Effector memory CD4-positive, alpha-beta T cell (primary cell): Measurements from ENCODE around the gene ADARB2.

Experiments used
- DNase-seq, 3 donors: peaks; one replicate each; pipeline ENCODE4 v3.0.0-alpha.2; 2020
- H3K27ac ChIP-seq: 2 replicates; pipeline ENCODE4 v1.7.0; 2013; ENCODE audit warnings: mild to moderate bottlenecking, low read length, moderate library complexity; ENCODE audit not compliant: insufficient read depth, poor library complexity, severe bottlenecking
- H3K27me3 ChIP-seq: replicated peaks from 2 replicates; pipeline ENCODE4 v1.7.0; 2013; ENCODE audit warnings: mild to moderate bottlenecking, low read length; ENCODE audit not compliant: insufficient read depth, control insufficient read depth, poor library complexity, severe bottlenecking
- H3K36me3 ChIP-seq: 2 replicates; pipeline ENCODE4 v1.7.0; 2013; ENCODE audit warnings: mild to moderate bottlenecking, low read length, moderate library complexity; ENCODE audit not compliant: control insufficient read depth, insufficient read depth
- H3K4me1 ChIP-seq: 2 replicates; pipeline ENCODE4 v1.7.0; 2013; ENCODE audit warnings: low read length, mild to moderate bottlenecking; ENCODE audit not compliant: control insufficient read depth, insufficient read depth, poor library complexity, severe bottlenecking
- H3K4me3 ChIP-seq: 2 replicates; pipeline ENCODE4 v1.7.0; 2013; ENCODE audit warnings: low read length, low read depth, mild to moderate bottlenecking; ENCODE audit not compliant: insufficient read depth, poor library complexity, severe bottlenecking
- H3K9me3 ChIP-seq: 2 replicates; pipeline ENCODE4 v1.7.0; 2013; ENCODE audit warnings: mild to moderate bottlenecking, low read length, moderate library complexity; ENCODE audit not compliant: control insufficient read depth

The ADARB2 gene

DNA sequence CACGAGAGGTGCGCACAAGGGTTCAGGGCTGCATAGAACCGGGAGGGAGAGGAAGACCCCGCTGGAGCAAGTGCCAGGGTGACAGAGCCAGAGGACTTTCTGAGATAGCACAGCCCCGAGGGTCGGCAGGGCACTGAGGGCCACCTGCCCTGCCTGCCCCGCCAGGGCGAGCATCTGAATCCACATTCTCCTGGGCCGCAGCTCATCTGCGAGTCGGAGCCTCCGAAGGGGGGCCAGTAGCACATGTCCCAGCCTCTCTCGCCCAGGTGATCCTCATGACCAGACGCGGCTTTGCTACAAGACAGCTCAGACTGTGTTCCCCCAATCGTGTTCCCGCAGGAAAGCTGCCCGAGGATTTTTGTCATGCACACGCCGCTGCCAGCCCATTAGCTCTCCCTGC, 71.2 kb downstream of the ADARB2 start:
- Histone ChIP-seq H3K36me3 (no peaks in the 10 kb centered on the region), H3K4me1 (no peaks in the 10 kb centered on the region), H3K4me3 (no peak overlapping the region), H3K27me3 (no peaks in the 10 kb centered on the region), H3K27ac (no peak overlapping the region), H3K9me3 (no peaks in the 10 kb centered on the region)
- no peak for DNase-seq

DNA sequence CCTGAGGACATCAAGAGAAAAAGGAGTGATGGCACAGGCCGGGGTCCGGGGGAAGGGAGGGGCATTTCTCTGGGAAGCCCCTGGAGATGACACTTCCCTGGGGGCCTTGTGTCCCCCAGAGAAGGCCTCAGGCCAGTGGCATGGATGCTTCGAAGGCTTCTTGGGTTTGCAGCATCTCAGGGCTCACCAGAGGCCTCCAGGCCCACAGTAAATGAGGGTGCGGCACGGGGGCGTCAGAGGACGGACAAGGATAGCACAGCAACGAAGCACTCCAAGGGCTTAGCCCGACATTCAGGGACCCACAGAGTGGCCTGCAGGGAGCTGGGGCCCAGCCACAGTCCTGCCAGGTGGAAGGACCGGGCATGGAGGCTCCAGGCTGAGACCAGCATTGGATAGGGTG, 71.6 kb downstream of the ADARB2 start:
- no peaks in the 10 kb centered on the region for H3K36me3 ChIP-seq
- no peak for DNase-seq
- no peaks in the 10 kb centered on the region for H3K9me3 ChIP-seq
- no peaks in the 10 kb centered on the region for H3K27me3 ChIP-seq
- H3K4me3 ChIP-seq: no peak overlapping the region
- no peak overlapping the region for H3K27ac ChIP-seq
- H3K4me1 ChIP-seq: no peaks in the 10 kb centered on the region

DNA sequence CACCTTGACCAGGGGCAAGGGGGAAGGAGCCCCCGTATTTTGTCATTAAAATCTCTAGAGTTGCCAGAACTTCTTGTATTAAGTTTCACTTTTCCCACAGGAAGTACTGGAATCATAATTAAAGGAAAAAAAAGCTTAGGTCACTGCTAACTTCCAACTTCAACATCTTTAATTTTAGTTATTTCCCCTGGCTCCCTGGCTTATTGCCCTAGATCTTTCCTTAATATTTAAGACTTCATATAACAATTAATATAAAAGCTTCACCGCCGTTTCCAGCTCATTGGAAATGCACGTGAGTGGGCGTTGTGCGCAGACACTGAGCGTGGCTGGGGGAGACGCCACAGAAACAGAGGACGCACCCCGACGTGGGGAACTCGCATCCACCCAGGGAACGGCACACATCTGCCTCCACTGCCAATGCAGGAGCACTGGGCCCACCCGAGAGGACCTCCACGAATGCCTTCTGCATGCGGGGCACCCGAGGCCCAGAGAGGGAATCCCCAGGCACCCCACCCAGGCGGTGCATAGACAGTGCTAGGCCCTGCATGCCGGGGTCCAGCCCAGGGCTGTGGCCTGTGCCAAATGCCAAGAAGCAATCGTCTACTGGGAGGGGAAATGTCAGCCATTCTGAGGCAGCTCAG, 72.2 kb downstream of the ADARB2 start:
- Histone ChIP-seq H3K9me3 (no peaks in the 10 kb centered on the region), H3K4me3 (no peak overlapping the region), H3K4me1 (no peaks in the 10 kb centered on the region), H3K27ac (no peak overlapping the region), H3K27me3 (no peaks in the 10 kb centered on the region), H3K36me3 (no peaks in the 10 kb centered on the region)
- no peak for DNase-seq

DNA sequence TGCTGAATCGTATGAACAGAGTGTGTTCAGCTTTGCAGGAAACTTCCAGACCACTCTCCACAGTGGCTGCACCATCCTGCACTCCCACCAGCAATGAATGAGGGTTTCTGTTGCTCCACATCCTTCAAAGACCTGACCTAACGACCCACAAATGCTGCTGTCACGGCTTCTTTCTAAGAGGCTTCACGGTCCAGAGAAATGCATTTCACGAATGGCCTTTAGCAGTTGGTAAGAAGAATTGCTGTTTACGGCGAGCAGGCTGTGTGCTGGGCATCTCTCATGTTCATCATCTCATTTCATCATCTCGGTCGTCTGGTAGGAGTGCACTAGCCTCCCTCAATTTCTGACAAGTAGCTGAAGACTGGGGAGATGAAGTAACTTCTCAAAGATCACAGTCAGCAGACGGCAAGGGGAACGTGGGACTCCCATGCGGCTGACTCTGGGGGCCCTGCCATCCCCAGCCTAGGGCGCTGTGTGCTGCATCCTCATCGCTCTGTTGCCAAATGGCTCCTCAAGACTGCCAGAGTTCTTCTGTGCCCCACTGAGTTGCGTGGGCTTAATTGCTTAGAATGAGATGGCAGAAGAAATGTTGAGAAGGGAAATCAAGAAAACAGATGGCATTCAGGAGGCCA, 72.9 kb downstream of the ADARB2 start:
- no peaks in the 10 kb centered on the region for H3K4me1 ChIP-seq
- H3K27me3 ChIP-seq: no peaks in the 10 kb centered on the region
- no peaks in the 10 kb centered on the region for H3K36me3 ChIP-seq
- no peak overlapping the region for H3K4me3 ChIP-seq
- no peak overlapping the region for H3K27ac ChIP-seq
- DNase-seq: no peak
- no peaks in the 10 kb centered on the region for H3K9me3 ChIP-seq

DNA sequence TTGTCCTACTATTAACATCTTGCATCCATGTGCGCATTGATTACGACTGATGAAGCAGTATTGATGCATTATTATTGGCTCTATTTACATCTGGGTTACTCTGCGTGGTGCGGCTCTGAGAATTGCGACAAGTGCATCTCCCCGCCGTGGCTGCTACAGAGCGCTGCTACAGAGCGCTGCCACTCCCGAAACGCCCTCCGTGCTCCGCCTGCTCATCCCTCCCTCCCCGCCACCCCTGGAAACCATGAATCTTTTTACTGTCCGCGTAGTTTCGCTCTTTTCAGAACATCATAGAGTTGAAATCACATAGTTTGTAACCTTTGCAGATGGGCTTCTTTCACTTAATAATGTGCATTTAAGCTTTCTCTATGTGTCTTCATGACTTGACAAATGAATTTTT, 74.1 kb downstream of the ADARB2 start:
- Histone ChIP-seq H3K36me3 (no peaks in the 10 kb centered on the region), H3K9me3 (no peaks in the 10 kb centered on the region), H3K27ac (no peak overlapping the region), H3K4me3 (no peak overlapping the region), H3K27me3 (no peaks in the 10 kb centered on the region), H3K4me1 (no peaks in the 10 kb centered on the region)
- DNase-seq: no peak

DNA sequence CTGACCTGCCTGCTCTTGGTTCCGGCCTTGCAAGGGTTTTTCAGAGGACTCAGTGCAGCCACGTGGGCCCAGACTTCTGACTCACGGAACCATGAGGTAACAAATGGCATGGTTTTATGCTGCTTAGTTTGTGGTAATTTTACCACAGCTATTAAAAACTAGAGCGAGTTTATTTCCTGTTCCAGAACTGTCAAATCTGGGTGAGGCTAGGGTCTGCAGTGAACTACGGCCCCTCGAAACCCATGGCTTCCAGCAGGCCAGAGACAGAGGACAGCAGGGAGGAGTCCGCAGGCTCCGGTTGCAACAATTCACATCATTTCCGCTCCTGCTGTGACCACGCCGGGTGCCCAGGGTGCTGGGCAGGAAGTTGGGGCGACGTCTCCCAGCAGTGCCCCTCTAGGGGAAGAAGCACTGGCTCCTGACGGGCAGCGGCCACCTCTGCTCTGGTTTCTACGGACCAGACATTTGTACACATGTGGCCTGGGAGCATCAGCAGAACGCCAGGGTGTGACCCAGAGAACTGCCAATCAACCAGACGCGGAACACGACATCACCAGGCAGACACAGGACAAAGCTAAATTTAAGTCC, 74.8 kb downstream of the ADARB2 start:
- Histone ChIP-seq H3K9me3 (no peaks in the 10 kb centered on the region), H3K36me3 (no peaks in the 10 kb centered on the region), H3K27me3 (no peaks in the 10 kb centered on the region), H3K4me1 (no peaks in the 10 kb centered on the region), H3K4me3 (no peak overlapping the region), H3K27ac (no peak overlapping the region)
- DNase-seq: no peak

DNA sequence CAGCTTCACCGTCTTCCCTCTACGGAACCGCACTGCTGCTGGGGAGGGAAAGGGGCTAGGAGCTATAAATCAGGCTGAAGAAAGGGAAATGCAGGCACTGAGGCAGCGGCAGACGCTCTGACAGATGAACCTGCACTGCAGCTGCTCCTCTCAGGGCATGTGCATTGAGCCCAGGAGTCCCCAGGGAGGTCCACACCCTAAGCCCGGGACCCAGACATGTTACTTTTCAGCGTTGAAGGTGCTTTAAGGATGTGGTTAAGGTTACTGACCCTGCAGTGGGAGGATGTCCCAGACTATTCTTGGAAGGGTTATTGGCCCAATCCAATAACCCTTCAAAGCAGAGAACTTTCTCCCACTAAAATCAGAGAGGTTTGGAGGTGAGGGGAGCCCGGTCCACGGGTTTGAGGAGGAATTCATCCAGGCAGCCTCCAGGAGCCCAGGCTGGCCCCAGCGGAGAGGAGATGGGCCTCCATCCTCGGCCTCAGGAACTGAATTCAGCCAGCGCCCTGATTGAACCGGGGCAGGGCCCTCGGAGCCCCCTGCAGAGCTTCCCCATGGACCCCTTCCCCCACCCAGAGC, 75.4 kb downstream of the ADARB2 start:
- Histone ChIP-seq H3K27me3 (no peaks in the 10 kb centered on the region), H3K4me1 (no peaks in the 10 kb centered on the region), H3K4me3 (no peak overlapping the region), H3K9me3 (no peaks in the 10 kb centered on the region), H3K36me3 (no peaks in the 10 kb centered on the region), H3K27ac (no peak overlapping the region)
- no peak for DNase-seq

DNA sequence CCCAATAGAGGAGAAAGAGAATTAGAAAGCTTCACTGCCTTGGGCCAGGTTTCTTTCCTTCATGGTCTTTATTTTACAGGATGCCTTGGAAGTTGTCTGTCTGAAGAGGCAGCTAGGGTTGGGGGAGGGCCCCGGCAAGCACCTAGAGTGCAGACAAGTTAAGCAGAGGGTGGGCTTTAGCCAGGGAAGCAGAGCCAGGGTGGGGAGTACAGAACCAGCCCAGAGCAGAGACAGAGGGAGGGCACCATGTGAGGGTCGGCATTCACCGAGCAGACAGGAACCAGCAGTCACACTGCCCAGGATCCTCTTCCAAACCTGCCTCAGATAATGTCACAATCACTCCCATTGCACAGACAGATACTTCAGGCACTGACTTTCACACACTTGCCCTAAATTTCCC, 75.9 kb downstream of the ADARB2 start:
- Histone ChIP-seq H3K4me1 (no peaks in the 10 kb centered on the region), H3K9me3 (no peaks in the 10 kb centered on the region), H3K36me3 (no peaks in the 10 kb centered on the region), H3K27me3 (no peaks in the 10 kb centered on the region), H3K4me3 (no peak overlapping the region), H3K27ac (no peak overlapping the region)
- no peak for DNase-seq

DNA sequence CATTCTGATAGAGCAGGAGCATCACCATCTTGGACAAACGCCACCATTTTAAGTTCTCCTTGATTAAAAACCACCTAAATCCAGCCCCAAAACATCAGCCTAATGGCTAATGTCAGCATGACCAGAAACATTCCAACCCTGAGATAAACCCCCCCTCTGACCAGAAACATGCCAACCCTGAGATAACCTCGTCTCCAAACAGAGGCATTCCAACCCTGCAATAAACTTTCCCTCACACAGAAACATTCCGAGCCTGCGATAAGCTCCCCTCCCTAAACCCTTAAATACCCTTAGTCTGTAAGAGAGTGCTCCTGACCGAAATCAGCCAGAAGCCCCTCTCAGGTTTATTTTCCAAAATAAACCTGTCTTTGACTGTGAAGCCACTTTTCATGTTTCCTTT, 76.5 kb downstream of the ADARB2 start:
- Histone ChIP-seq H3K27me3 (no peaks in the 10 kb centered on the region), H3K4me1 (no peaks in the 10 kb centered on the region), H3K9me3 (no peaks in the 10 kb centered on the region), H3K27ac (no peak overlapping the region), H3K4me3 (no peak overlapping the region), H3K36me3 (no peaks in the 10 kb centered on the region)
- DNase-seq: no peak

DNA sequence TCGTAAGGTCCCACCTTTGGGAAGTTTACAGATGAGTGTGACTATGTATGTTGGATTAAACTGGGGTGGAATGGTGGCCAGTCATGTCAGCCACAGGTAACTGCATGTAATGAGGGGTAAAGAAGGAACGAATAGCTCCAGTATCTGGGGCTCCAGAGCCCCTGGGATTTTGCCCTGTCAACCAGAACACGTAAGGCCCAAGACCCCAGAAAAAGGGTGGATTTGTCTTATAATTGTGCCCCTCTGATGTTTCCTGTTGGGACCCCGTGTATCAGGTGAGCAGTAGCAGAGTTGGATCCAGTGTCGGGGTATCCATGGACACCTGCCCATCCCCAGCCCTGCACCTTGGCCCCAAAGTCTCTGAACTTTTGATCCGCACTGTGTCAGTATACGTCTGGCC, 76.9 kb downstream of the ADARB2 start:
- Histone ChIP-seq H3K27me3 (no peaks in the 10 kb centered on the region), H3K27ac (no peak overlapping the region), H3K9me3 (no peaks in the 10 kb centered on the region), H3K36me3 (no peaks in the 10 kb centered on the region), H3K4me3 (no peak overlapping the region), H3K4me1 (no peaks in the 10 kb centered on the region)
- DNase-seq: no peak
